ENCODE measurements around the gene CCDC60.

The CCDC60 gene

GRCh38 chr12:119491814-119492213 is 157.3 kb downstream of the CCDC60 start:
- no peaks in the 10 kb centered on the region for H3K27me3 ChIP-seq (ENCODE audit: insufficient read depth, poor library complexity, severe bottlenecking)
- ATAC-seq (ENCODE audit: low read depth) (no peak), DNase-seq (ENCODE audit: low spot score) (no peak)
- no peaks in the 10 kb centered on the region for H3K36me3 ChIP-seq (ENCODE audit: low read depth)
- no peaks in the 10 kb centered on the region for H3K4me1 ChIP-seq (ENCODE audit: insufficient read depth, poor library complexity, severe bottlenecking)
- H3K4me3 ChIP-seq (ENCODE audit: severe bottlenecking), result no peak overlapping the region
- TF ChIP-seq, protein P1, sequence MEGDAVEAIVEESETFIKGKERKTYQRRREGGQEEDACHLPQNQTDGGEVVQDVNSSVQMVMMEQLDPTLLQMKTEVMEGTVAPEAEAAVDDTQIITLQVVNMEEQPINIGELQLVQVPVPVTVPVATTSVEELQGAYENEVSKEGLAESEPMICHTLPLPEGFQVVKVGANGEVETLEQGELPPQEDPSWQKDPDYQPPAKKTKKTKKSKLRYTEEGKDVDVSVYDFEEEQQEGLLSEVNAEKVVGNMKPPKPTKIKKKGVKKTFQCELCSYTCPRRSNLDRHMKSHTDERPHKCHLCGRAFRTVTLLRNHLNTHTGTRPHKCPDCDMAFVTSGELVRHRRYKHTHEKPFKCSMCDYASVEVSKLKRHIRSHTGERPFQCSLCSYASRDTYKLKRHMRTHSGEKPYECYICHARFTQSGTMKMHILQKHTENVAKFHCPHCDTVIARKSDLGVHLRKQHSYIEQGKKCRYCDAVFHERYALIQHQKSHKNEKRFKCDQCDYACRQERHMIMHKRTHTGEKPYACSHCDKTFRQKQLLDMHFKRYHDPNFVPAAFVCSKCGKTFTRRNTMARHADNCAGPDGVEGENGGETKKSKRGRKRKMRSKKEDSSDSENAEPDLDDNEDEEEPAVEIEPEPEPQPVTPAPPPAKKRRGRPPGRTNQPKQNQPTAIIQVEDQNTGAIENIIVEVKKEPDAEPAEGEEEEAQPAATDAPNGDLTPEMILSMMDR (IDR thresholded peaks at IDR 0.05; ENCODE audit: poor library complexity, severe bottlenecking), result no peak
- no peaks in the 10 kb centered on the region for H3K9me3 ChIP-seq (ENCODE audit: severe bottlenecking)
- H3K27ac ChIP-seq (ENCODE audit: poor library complexity, severe bottlenecking), result no peak overlapping the region

- Histone ChIP-seq H3K4me3 (ENCODE audit: severe bottlenecking) (no peak overlapping the region), H3K9me3 (ENCODE audit: severe bottlenecking) (no peaks in the 10 kb centered on the region), H3K27me3 (ENCODE audit: insufficient read depth, poor library complexity, severe bottlenecking) (no peaks in the 10 kb centered on the region), H3K4me1 (ENCODE audit: insufficient read depth, poor library complexity, severe bottlenecking) (no peaks in the 10 kb centered on the region), H3K27ac (ENCODE audit: poor library complexity, severe bottlenecking) (no peak overlapping the region), H3K36me3 (ENCODE audit: low read depth) (no peaks in the 10 kb centered on the region)
- DNase-seq (ENCODE audit: low spot score) (no peak), ATAC-seq (ENCODE audit: low read depth) (no peak)
- TF ChIP-seq, protein P1 (IDR thresholded peaks at IDR 0.05; ENCODE audit: poor library complexity, severe bottlenecking), result no peak
Observed at GRCh38 chr12:119500209-119500608, 165.7 kb downstream of the CCDC60 start.

DNA sequence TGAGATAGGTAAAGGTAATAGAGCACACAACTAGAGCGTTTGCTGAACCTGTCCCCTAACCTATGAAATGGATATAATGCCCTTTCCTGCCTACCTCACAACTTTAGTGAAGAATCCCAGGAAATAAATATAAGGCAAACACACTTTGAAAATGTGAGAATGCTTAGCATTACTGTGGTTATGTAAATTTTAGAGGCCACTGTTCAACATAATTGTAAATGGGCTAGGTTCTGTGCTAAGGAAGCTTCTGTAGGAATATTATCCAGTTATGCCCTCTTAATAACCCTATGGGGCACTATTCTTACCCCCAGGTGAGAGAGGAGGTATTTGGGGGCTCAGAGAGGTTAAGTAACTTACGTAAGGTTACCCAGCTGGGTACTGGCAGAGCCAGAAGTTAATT is 166.5 kb downstream of the CCDC60 start:
- no peaks in the 10 kb centered on the region for H3K36me3 ChIP-seq (ENCODE audit: low read depth)
- no peaks in the 10 kb centered on the region for H3K9me3 ChIP-seq (ENCODE audit: severe bottlenecking)
- H3K27ac ChIP-seq (ENCODE audit: poor library complexity, severe bottlenecking), result no peak overlapping the region
- H3K4me3 ChIP-seq (ENCODE audit: severe bottlenecking), result no peak overlapping the region
- TF ChIP-seq, protein P1 (IDR thresholded peaks at IDR 0.05; ENCODE audit: poor library complexity, severe bottlenecking), result no peak
- DNase-seq (ENCODE audit: low spot score) (no peak), ATAC-seq (ENCODE audit: low read depth) (no peak)
- H3K4me1 ChIP-seq (ENCODE audit: insufficient read depth, poor library complexity, severe bottlenecking), result no peaks in the 10 kb centered on the region
- no peaks in the 10 kb centered on the region for H3K27me3 ChIP-seq (ENCODE audit: insufficient read depth, poor library complexity, severe bottlenecking)

DNA sequence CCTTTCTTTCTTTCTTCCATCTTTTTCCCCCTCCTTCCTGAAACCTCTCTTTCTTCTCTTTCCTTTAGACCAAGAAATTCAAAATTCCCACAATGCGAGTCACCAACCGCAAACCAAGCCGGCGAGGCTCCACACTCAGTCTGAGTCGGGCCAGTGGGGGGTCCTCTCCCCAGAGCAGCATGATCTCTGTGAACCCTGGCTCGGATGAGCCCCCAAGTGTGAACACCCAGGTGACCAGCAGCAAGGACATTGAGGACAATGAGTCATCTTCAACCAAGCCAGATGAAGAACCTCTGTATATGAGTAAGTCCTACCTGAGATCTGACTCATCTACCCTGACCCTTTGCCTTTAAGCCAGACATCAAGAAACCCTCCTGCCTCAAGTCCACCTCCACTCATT is 170.5 kb downstream of the CCDC60 start:
- H3K4me1 ChIP-seq (ENCODE audit: insufficient read depth, poor library complexity, severe bottlenecking), result no peaks in the 10 kb centered on the region
- no peaks in the 10 kb centered on the region for H3K36me3 ChIP-seq (ENCODE audit: low read depth)
- ATAC-seq (ENCODE audit: low read depth) (no peak), DNase-seq (ENCODE audit: low spot score) (no peak)
- H3K27me3 ChIP-seq (ENCODE audit: insufficient read depth, poor library complexity, severe bottlenecking), result no peaks in the 10 kb centered on the region
- TF ChIP-seq, protein P1 (IDR thresholded peaks at IDR 0.05; ENCODE audit: poor library complexity, severe bottlenecking), result no peak
- H3K4me3 ChIP-seq (ENCODE audit: severe bottlenecking), result no peak overlapping the region
- no peak overlapping the region for H3K27ac ChIP-seq (ENCODE audit: poor library complexity, severe bottlenecking)
- peaks cover under 1% of the 10 kb centered on the region for H3K9me3 ChIP-seq (ENCODE audit: severe bottlenecking)

- TF ChIP-seq, protein P1 (IDR thresholded peaks at IDR 0.05; ENCODE audit: poor library complexity, severe bottlenecking), result no peak
- DNase-seq (ENCODE audit: low spot score), result no peak
Observed at GRCh38 chr12:119512772-119513497, 178.4 kb downstream of the CCDC60 start.

More at GRCh38 chr12:119512772-119513497, 178.4 kb downstream of the CCDC60 start:
- H3K27me3 ChIP-seq (ENCODE audit: insufficient read depth, poor library complexity, severe bottlenecking), result no peaks in the 10 kb centered on the region
- no peak for ATAC-seq (ENCODE audit: low read depth)
- H3K4me1 ChIP-seq (ENCODE audit: insufficient read depth, poor library complexity, severe bottlenecking), result no peaks in the 10 kb centered on the region
- H3K4me3 ChIP-seq (ENCODE audit: severe bottlenecking), result no peak overlapping the region
- H3K9me3 ChIP-seq (ENCODE audit: severe bottlenecking), result peaks cover 3% of the 10 kb centered on the region
- no peaks in the 10 kb centered on the region for H3K36me3 ChIP-seq (ENCODE audit: low read depth)
- H3K27ac ChIP-seq (ENCODE audit: poor library complexity, severe bottlenecking), result no peak overlapping the region
